ENCODE results near the gene GNG8. TPM values are rescaled to one million over a fixed set of nuclear protein-coding genes. Genes with fewer than 3 reads are reported as not detected.
A peak's percentile ranks its signal among the peaks of the same experiment; 100 is the strongest.

GNG8 gene
- total RNA-seq, 1 experiment from 2014 or later: not detected

- Mint-ChIP-seq H3K4me1 (peaks cover 19 to 31% of the 10 kb centered on the region in 2 experiments), H3K9me3 (peaks cover 3 to 4% of the 10 kb centered on the region in 2 experiments; a peak in 3 of 5 replicates), H3K4me3 (peak overlapping the region; percentile 94 to 98; a peak in 4 of 5 replicates), H3K36me3 (ENCODE audit: insufficient read depth in 1 of 3, low read depth in 3 of 3) (peaks cover 15 to 34% (median 28%) of the 10 kb centered on the region in 3 experiments; a peak in 6 of 7 replicates), H3K27ac (no peak overlapping the region; a peak in 1 of 7 replicates), H3K27me3 (ENCODE audit: low read depth) (peaks cover 5% of the 10 kb centered on the region; the same call in 1 of the 2 replicates)
- Histone ChIP-seq H3K9ac (ENCODE audit: extremely low read depth, insufficient read length, low read length) (no peak overlapping the region), H4K5ac (ENCODE audit: insufficient read length, low read depth, low read length) (no peak overlapping the region), H2AFZ (ENCODE audit: low read length) (no peak overlapping the region), H4K8ac (replicated peaks; ENCODE audit: insufficient read length, low read depth, low read length) (no peak overlapping the region), H2BK15ac (ENCODE audit: low read depth, low read length) (no peak overlapping the region), H2BK12ac (ENCODE audit: insufficient read length, low read depth, low read length) (no peak overlapping the region), H3K23me2 (ENCODE audit: insufficient read length, low read depth, low read length, poor library complexity, severe bottlenecking) (peaks cover 12% of the 10 kb centered on the region), H4K20me1 (ENCODE audit: control insufficient read depth, insufficient read depth, insufficient read length) (no peaks in the 10 kb centered on the region), H3K4ac (ENCODE audit: low read depth, low read length) (no peak overlapping the region), H4K91ac (ENCODE audit: insufficient read length, low read depth, low read length) (no peak overlapping the region), H3K4me1 (ENCODE audit: insufficient read depth, low read length) (no peaks in the 10 kb centered on the region), H3K56ac (ENCODE audit: insufficient read length, low read depth, low read length) (no peak overlapping the region), H3K23ac (ENCODE audit: insufficient read length, low read depth, low read length) (no peak overlapping the region), H3K79me2 (ENCODE audit: insufficient read depth, low read length) (peaks cover 5% of the 10 kb centered on the region; the same call in 1 of the 2 replicates), H3K9me3 (ENCODE audit: control insufficient read depth, low read depth, low read length) (no peaks in the 10 kb centered on the region), H2BK20ac (ENCODE audit: low read depth, low read length, poor library complexity, severe bottlenecking) (no peak overlapping the region), H3K27ac (ENCODE audit: insufficient read length, low read depth, low read length) (no peak overlapping the region), H2BK120ac (ENCODE audit: low read depth, low read length, poor library complexity, severe bottlenecking) (no peak overlapping the region), H3K4me2 (ENCODE audit: insufficient read depth, insufficient read length, low read length) (no peak overlapping the region), H3K27me3 (ENCODE audit: insufficient read depth, low read length) (no peaks in the 10 kb centered on the region), H3T11ph (ENCODE audit: low read length) (no peak overlapping the region), H3K14ac (ENCODE audit: insufficient read depth, low read length) (no peak overlapping the region), H2AK5ac (ENCODE audit: insufficient read length, low read length) (no peak overlapping the region), H3K18ac (ENCODE audit: insufficient read length, low read depth, low read length) (no peak overlapping the region), H3K79me1 (ENCODE audit: insufficient read depth, low read depth, low read length, poor library complexity, severe bottlenecking) (peaks cover 7% of the 10 kb centered on the region), H2BK5ac (ENCODE audit: insufficient read length, low read length) (no peak overlapping the region)
- WGBS (ENCODE audit: extremely low coverage, insufficient read length, low lambda C conversion rate): no CpG with 5 or more reads among the region's 2 CpGs
- TF ChIP-seq CTCF (conservative IDR thresholded peaks at IDR 0.05): no peak
- DNase-seq: no peak
Observed at GRCh38 chr19:46603195-46603637, 32.8 kb downstream of the GNG8 start.
